ENCODE data around the gene MSL3B.

Gene MSL3B

DNA sequence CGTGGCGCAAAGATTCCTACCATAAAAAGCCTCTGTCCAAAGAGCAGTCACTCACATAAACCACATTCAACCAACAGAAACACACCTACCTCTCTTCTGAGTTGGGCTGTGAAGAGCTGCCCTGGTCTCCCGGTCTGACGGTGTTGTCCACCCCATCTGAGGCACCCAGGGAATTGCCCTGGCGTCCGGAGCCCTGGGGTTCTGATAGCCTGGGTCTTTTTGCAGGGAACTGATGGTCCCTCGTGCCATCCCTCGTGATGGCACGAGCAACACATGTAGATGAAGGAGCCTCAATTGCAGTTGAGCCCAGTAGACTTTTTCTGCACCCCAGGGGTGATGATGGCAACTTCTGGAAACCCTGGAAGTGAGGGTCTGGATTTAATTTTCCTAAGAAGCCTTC is 27.7 kb downstream of the MSL3B start:
- TF ChIP-seq, protein P1, sequence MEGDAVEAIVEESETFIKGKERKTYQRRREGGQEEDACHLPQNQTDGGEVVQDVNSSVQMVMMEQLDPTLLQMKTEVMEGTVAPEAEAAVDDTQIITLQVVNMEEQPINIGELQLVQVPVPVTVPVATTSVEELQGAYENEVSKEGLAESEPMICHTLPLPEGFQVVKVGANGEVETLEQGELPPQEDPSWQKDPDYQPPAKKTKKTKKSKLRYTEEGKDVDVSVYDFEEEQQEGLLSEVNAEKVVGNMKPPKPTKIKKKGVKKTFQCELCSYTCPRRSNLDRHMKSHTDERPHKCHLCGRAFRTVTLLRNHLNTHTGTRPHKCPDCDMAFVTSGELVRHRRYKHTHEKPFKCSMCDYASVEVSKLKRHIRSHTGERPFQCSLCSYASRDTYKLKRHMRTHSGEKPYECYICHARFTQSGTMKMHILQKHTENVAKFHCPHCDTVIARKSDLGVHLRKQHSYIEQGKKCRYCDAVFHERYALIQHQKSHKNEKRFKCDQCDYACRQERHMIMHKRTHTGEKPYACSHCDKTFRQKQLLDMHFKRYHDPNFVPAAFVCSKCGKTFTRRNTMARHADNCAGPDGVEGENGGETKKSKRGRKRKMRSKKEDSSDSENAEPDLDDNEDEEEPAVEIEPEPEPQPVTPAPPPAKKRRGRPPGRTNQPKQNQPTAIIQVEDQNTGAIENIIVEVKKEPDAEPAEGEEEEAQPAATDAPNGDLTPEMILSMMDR (IDR thresholded peaks at IDR 0.05; ENCODE audit: insufficient read depth, low read length, severe bottlenecking): no peak

GRCh38 chr2:233839447-233839820 is 28.8 kb downstream of the MSL3B start:
- TF ChIP-seq, protein P1 (IDR thresholded peaks at IDR 0.05; ENCODE audit: insufficient read depth, low read length, severe bottlenecking): no peak
- DNase-seq (ENCODE audit: low read depth) (no peak), FAIRE-seq (peak; percentile 23)
- H3K4me3 ChIP-seq (ENCODE audit: low read depth, low read length): no peak overlapping the region
- H3K27me3 ChIP-seq (ENCODE audit: control insufficient read depth, insufficient read depth, low read length): no peaks in the 10 kb centered on the region
- H3K36me3 ChIP-seq (ENCODE audit: control insufficient read depth, insufficient read depth, low read length): no peaks in the 10 kb centered on the region

More for the DNA sequence above, 27.7 kb downstream of the MSL3B start:
- no peak for FAIRE-seq
- DNase-seq (ENCODE audit: low read depth): no peak
- no peaks in the 10 kb centered on the region for H3K27me3 ChIP-seq (ENCODE audit: control insufficient read depth, insufficient read depth, low read length)
- no peak overlapping the region for H3K4me3 ChIP-seq (ENCODE audit: low read depth, low read length)
- no peaks in the 10 kb centered on the region for H3K36me3 ChIP-seq (ENCODE audit: control insufficient read depth, insufficient read depth, low read length)

GRCh38 chr2:233838726-233839446 is 29.3 kb downstream of the MSL3B start:
- TF ChIP-seq, protein P1 (IDR thresholded peaks at IDR 0.05; ENCODE audit: insufficient read depth, low read length, severe bottlenecking): no peak
- no peak for FAIRE-seq
- H3K36me3 ChIP-seq (ENCODE audit: control insufficient read depth, insufficient read depth, low read length): no peaks in the 10 kb centered on the region
- no peak for DNase-seq (ENCODE audit: low read depth)
- H3K27me3 ChIP-seq (ENCODE audit: control insufficient read depth, insufficient read depth, low read length): no peaks in the 10 kb centered on the region
- no peak overlapping the region for H3K4me3 ChIP-seq (ENCODE audit: low read depth, low read length)

- Histone ChIP-seq H3K27me3 (ENCODE audit: control insufficient read depth, insufficient read depth, low read length) (no peaks in the 10 kb centered on the region), H3K4me3 (ENCODE audit: low read depth, low read length) (no peak overlapping the region), H3K36me3 (ENCODE audit: control insufficient read depth, insufficient read depth, low read length) (no peaks in the 10 kb centered on the region)
- TF ChIP-seq, protein P1 (IDR thresholded peaks at IDR 0.05; ENCODE audit: insufficient read depth, low read length, severe bottlenecking): no peak
- DNase-seq (ENCODE audit: low read depth) (no peak), FAIRE-seq (no peak)
Observed at GRCh38 chr2:233838251-233838650, 29.9 kb downstream of the MSL3B start.

DNA sequence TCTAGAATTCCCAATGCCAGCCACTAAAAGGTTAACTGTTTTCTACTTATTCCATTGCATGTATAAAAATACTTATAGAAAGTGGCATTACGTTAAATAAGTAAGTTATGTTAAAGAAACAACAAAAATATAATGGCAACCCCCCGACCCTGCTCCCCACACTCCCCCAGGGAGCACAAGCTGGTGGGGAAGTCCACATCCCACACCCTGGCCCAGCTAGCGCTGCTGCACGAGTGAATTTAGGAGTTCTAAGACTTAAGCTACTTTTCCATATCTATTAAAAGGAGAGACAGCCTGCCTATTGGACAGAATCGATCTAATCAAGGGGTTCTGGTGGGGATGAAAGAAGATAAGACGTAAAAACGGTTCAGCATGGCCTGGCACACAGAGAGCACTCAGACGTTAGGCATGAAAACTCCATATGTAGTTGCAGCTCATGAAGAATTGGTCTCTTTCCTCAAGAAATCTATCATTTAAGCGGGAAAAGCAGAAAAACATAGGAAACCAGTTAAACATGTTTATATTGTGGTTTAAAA is 30.4 kb downstream of the MSL3B start:
- FAIRE-seq (no peak), DNase-seq (ENCODE audit: low read depth) (no peak)
- TF ChIP-seq, protein P1 (IDR thresholded peaks at IDR 0.05; ENCODE audit: insufficient read depth, low read length, severe bottlenecking): no peak
- no peaks in the 10 kb centered on the region for H3K27me3 ChIP-seq (ENCODE audit: control insufficient read depth, insufficient read depth, low read length)
- no peak overlapping the region for H3K4me3 ChIP-seq (ENCODE audit: low read depth, low read length)
- H3K36me3 ChIP-seq (ENCODE audit: control insufficient read depth, insufficient read depth, low read length): no peaks in the 10 kb centered on the region

GRCh38 chr2:233836359-233836758 is 31.8 kb downstream of the MSL3B start:
- Histone ChIP-seq H3K27me3 (ENCODE audit: control insufficient read depth, insufficient read depth, low read length) (no peaks in the 10 kb centered on the region), H3K36me3 (ENCODE audit: control insufficient read depth, insufficient read depth, low read length) (no peaks in the 10 kb centered on the region), H3K4me3 (ENCODE audit: low read depth, low read length) (no peak overlapping the region)
- TF ChIP-seq, protein P1 (IDR thresholded peaks at IDR 0.05; ENCODE audit: insufficient read depth, low read length, severe bottlenecking): no peak
- DNase-seq (ENCODE audit: low read depth) (no peak), FAIRE-seq (no peak)
